ENCODE measurements around the gene TMEM101. TPM values are rescaled to one million over a fixed set of nuclear protein-coding genes. Genes with fewer than 3 reads are reported as not detected.
"Not testable (repeated sequence)": the region's sequence is repeated elsewhere in the genome, so short reads cannot be mapped to it uniquely, and the experiment has no call there.

The TMEM101 gene
- total and polyA plus RNA-seq, 10 donors, result 15.9 to 30.6 (median 21.1) TPM

DNA sequence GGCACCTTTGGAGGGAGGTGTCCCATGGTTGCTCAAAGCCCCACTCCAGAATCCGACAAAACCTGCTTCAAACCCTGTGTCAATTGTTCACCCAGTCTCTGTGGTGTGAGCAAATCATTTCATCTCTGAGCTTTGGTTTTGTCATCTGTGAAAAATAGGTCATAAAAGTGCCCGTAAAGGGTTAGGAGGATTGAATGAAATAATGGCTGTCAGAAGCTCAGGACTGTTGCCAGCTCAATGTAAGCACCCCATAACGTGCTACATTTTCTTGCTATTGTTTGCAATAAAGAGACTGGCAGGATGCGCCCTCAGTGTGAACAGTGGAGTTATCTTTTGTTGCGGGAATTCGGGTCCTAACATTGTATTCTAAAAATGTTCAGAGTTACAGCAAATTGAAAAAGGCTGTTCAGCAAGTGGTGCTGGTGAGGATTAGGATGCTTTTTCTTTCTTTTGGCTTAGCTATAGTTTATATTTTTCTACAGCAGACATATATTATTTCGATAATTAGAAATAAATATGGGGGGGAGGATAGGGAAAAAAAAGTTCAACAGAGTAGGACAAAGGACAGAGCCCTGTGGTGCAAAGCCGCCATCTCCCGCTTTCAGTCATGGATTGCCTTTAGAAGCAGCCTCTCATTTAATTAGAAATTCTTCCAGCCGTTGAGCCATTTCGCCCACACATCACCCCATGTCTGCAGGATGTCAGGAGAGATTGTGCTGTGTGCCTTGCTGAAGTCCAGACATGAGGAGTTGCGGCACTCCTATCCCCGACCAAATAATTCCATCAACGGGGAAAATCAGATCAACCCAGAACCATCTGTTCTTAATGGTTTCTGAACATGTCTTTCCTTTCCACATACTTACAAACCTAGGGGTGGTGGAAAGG, 40.1 kb downstream of the TMEM101 start:
- H3K27me3 ChIP-seq (replicated peaks in 1 of 7), result peaks cover 0 to 47% (median 0%) of the 10 kb centered on the region in 7 donors
- TF ChIP-seq POLR2AphosphoS5 (IDR thresholded peaks at IDR 0.05), result no peak
- TF ChIP-seq POLR2A (IDR thresholded peaks at IDR 0.05), result no peak
- TF ChIP-seq CTCF (IDR thresholded peaks at IDR 0.05 in 8 of 11, conservative IDR thresholded peaks at IDR 0.05 in 3 of 11), result no peak
- H3K4me1 ChIP-seq, result no peaks in the 10 kb centered on the region
- H3K27ac ChIP-seq, result no peak overlapping the region
- no peak for DNase-seq
- intact Hi-C loops (cut with DNase I; ENCODE audit: low total_unique reads), result no loop called here
- H3K4me3 ChIP-seq, result no peak overlapping the region
- H3K36me3 ChIP-seq, result no peaks in the 10 kb centered on the region
- H3K9me3 ChIP-seq, result no peaks in the 10 kb centered on the region
- WGBS, 5 donors, result 76 to 84% (median 79%) methylated on average over 14 of the region's 14 CpGs

- H3K36me3 ChIP-seq; H3K9me3 ChIP-seq; H3K4me1 ChIP-seq; H3K4me3 ChIP-seq; DNase-seq; H3K27ac ChIP-seq; intact Hi-C loops (cut with DNase I; ENCODE audit: low total_unique reads): not testable (repeated sequence)
- H3K27me3 ChIP-seq (replicated peaks in 1 of 7), result peaks cover 0 to 50% (median 0%) of the 10 kb centered on the region in 7 donors
- 83 to 90% (median 88%) methylated on average over 22 of the region's 22 CpGs for WGBS, 5 donors
Measured at GRCh38 chr17:43972444-43973212, 42.1 kb downstream of the TMEM101 start.

- H3K27ac ChIP-seq; H3K4me3 ChIP-seq; H3K9me3 ChIP-seq; intact Hi-C loops (cut with DNase I; ENCODE audit: low total_unique reads); DNase-seq; H3K4me1 ChIP-seq; H3K36me3 ChIP-seq: not testable (repeated sequence)
- WGBS, 5 donors, result 38 to 58% (median 45%) methylated on average over 2 of the region's 2 CpGs
- peaks cover 0 to 44% (median 0%) of the 10 kb centered on the region in 7 donors for H3K27me3 ChIP-seq (replicated peaks in 1 of 7)
Measured at GRCh38 chr17:43971436-43971835, 43.3 kb downstream of the TMEM101 start.

DNA sequence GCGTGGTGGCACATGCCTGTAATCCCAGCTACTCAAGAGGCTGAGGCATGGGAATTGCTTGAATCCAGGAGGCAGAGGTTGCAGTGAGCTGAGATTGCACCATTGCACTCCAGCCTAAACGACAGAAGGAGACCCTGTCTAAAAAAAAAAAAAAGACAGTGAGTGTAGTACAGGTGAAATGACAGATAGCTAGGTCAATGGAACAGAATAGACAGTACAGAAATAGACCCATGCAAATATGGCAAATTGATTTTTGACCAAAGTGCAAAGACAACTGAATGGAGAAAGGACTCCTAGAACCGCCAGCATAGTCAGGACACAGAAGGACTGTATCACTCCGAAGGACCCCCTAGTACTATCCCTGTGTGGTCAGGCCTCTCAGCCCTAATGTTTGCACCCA, 44.4 kb downstream of the TMEM101 start:
- Histone ChIP-seq H3K4me3 (no peak overlapping the region), H3K27me3 (replicated peaks in 1 of 7) (peaks cover 0 to 43% (median 0%) of the 10 kb centered on the region in 7 donors), H3K9me3 (no peaks in the 10 kb centered on the region), H3K4me1 (no peaks in the 10 kb centered on the region), H3K27ac (no peak overlapping the region), H3K36me3 (no peaks in the 10 kb centered on the region)
- TF ChIP-seq CTCF (IDR thresholded peaks at IDR 0.05 in 8 of 11, conservative IDR thresholded peaks at IDR 0.05 in 3 of 11) (no peak), POLR2A (IDR thresholded peaks at IDR 0.05) (no peak), POLR2AphosphoS5 (IDR thresholded peaks at IDR 0.05) (no peak)
- 78 to 84% (median 79%) methylated on average over 4 of the region's 4 CpGs for WGBS, 5 donors
- intact Hi-C loops (cut with DNase I; ENCODE audit: low total_unique reads), result no loop called here
- DNase-seq, result no peak

All from spleen (tissue), 11 donors.